Hepatocyte (in vitro differentiated cells): ENCODE results near the gene BMP7.

Experiments used
- CTCF ChIP-seq: fragments of 200-600 bp; sonication (generic); IDR thresholded peaks from 2 replicates; pipeline ENCODE4 v1.5.1; 2016; ENCODE audit warnings: antibody characterized with exemption, mild to moderate bottlenecking; ENCODE audit not compliant: poor library complexity
- EZH2 ChIP-seq: fragments of 200-600 bp; sonication (generic); IDR thresholded peaks from 2 replicates; pipeline ENCODE4 v1.6.1; 2016; ENCODE audit warnings: antibody characterized with exemption, mild to moderate bottlenecking, borderline replicate concordance
- EZH2phosphoT487 ChIP-seq: fragments of 200-600 bp; sonication (generic); IDR thresholded peaks from one replicate; pipeline ENCODE4 v1.6.1; 2018; ENCODE audit warnings: antibody characterized with exemption, mild to moderate bottlenecking, low read depth, moderate library complexity; ENCODE audit not compliant: unreplicated experiment, severe bottlenecking

DNA sequence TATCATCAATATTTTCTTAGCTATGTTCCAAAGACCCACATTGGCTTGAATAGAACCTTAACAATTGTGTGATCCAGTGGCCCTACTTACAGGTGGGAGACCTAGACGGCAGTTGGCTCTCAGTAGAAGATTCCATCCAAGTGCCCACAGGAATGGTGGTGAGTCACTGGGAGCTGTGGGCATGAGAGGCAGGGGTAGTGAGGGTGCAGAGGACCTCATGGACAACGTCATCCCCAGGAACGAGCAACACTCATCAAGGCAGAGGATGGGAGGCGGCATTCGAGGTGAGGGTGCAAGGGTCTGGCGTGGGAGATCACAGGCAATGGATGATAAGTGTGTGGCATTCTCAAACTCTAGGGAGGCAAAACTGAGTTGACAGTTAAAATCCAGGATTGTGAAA is 45.7 kb upstream of the BMP7 start:
- TF ChIP-seq EZH2 (no peak), CTCF (no peak), EZH2phosphoT487 (no peak)
